H9 (cell line): ENCODE results near the gene DCBLD1. TPM values are rescaled to one million over a fixed set of nuclear protein-coding genes. Genes with fewer than 3 reads are reported as not detected.

ENCODE experiments used
- DNase-seq: peaks from one replicate; pipeline ENCODE4 v3.0.0-alpha.2; 2017
- H2AFZ ChIP-seq: one replicate; pipeline ENCODE4 v1.6.1; 2013; ENCODE audit warnings: mild to moderate bottlenecking, low read length, control low read depth, moderate library complexity
- H2AK5ac ChIP-seq: 2 replicates; pipeline ENCODE4 v1.6.1; 2013; ENCODE audit warnings: low read length, control low read depth, mixed read lengths; ENCODE audit not compliant: insufficient read length
- H2BK120ac ChIP-seq: one replicate; pipeline ENCODE4 v1.6.1; 2013; ENCODE audit warnings: low read depth, mild to moderate bottlenecking, low read length, control low read depth, inconsistent platforms; ENCODE audit not compliant: poor library complexity, severe bottlenecking
- H2BK12ac ChIP-seq: 2 replicates; pipeline ENCODE4 v1.6.1; 2013; ENCODE audit warnings: low read length, control low read depth, mixed read lengths, low read depth; ENCODE audit not compliant: insufficient read length
- H2BK15ac ChIP-seq: 2 replicates; pipeline ENCODE4 v1.6.1; 2013; ENCODE audit warnings: low read depth, low read length, control low read depth
- H2BK20ac ChIP-seq: one replicate; pipeline ENCODE4 v1.6.1; 2013; ENCODE audit warnings: low read depth, mild to moderate bottlenecking, low read length, control low read depth, inconsistent platforms; ENCODE audit not compliant: poor library complexity, severe bottlenecking
- H2BK5ac ChIP-seq: 2 replicates; pipeline ENCODE4 v1.6.1; 2013; ENCODE audit warnings: low read length, control low read depth, mixed read lengths; ENCODE audit not compliant: insufficient read length
- H3K14ac ChIP-seq: 2 replicates; pipeline ENCODE4 v1.6.1; 2013; ENCODE audit warnings: low read length, control low read depth; ENCODE audit not compliant: insufficient read depth
- H3K18ac ChIP-seq: 2 replicates; pipeline ENCODE4 v1.6.1; 2013; ENCODE audit warnings: low read depth, mild to moderate bottlenecking, mixed read lengths, low read length, control low read depth; ENCODE audit not compliant: insufficient read length
- H3K23ac ChIP-seq: 2 replicates; pipeline ENCODE4 v1.6.1; 2013; ENCODE audit warnings: low read length, control low read depth, mixed read lengths, low read depth; ENCODE audit not compliant: insufficient read length
- H3K23me2 ChIP-seq: 2 replicates; pipeline ENCODE4 v1.6.1; 2013; ENCODE audit warnings: low read depth, mild to moderate bottlenecking, mixed read lengths, low read length, control low read depth; ENCODE audit not compliant: insufficient read length, poor library complexity, severe bottlenecking
- H3K27ac ChIP-seq: 2 replicates; pipeline ENCODE4 v1.5.1; 2013; ENCODE audit warnings: low read length, control low read depth, mixed read lengths, low read depth; ENCODE audit not compliant: insufficient read length
- H3K27me3 ChIP-seq: 2 replicates; pipeline ENCODE4 v1.6.1; 2013; ENCODE audit warnings: low read length, control low read depth, inconsistent platforms; ENCODE audit not compliant: insufficient read depth
- H3K4ac ChIP-seq: 2 replicates; pipeline ENCODE4 v1.6.1; 2013; ENCODE audit warnings: low read depth, mild to moderate bottlenecking, control low read depth, inconsistent platforms, low read length, moderate library complexity
- H3K4me1 ChIP-seq: 2 replicates; pipeline ENCODE4 v1.6.1; 2013; ENCODE audit warnings: low read length, control low read depth, inconsistent platforms; ENCODE audit not compliant: insufficient read depth
- H3K4me2 ChIP-seq: 2 replicates; pipeline ENCODE4 v1.6.1; 2013; ENCODE audit warnings: low read length, control low read depth, mixed read lengths; ENCODE audit not compliant: insufficient read length, insufficient read depth
- H3K56ac ChIP-seq: 2 replicates; pipeline ENCODE4 v1.6.1; 2013; ENCODE audit warnings: low read depth, mild to moderate bottlenecking, mixed read lengths, low read length, control low read depth; ENCODE audit not compliant: insufficient read length
- H3K79me1 ChIP-seq: 2 replicates; pipeline ENCODE4 v1.6.1; 2013; ENCODE audit warnings: low read depth, mild to moderate bottlenecking, moderate library complexity, low read length, control low read depth, inconsistent platforms; ENCODE audit not compliant: insufficient read depth, poor library complexity, severe bottlenecking
- H3K79me2 ChIP-seq: 2 replicates; pipeline ENCODE4 v1.6.1; 2013; ENCODE audit warnings: low read length, control low read depth, inconsistent platforms; ENCODE audit not compliant: insufficient read depth
- H3K9ac ChIP-seq: 2 replicates; pipeline ENCODE4 v1.6.1; 2013; ENCODE audit warnings: low read length, control low read depth, mixed read lengths; ENCODE audit not compliant: insufficient read length; ENCODE audit errors: extremely low read depth
- H3K9me3 ChIP-seq: one replicate; pipeline ENCODE4 v1.6.1; 2013; ENCODE audit warnings: low read depth, low read length, inconsistent platforms; ENCODE audit not compliant: control insufficient read depth
- H3T11ph ChIP-seq: one replicate; pipeline ENCODE4 v1.6.1; 2013; ENCODE audit warnings: mild to moderate bottlenecking, low read length, control low read depth, inconsistent platforms
- H4K20me1 ChIP-seq: one replicate; pipeline ENCODE4 v1.6.1; 2013; ENCODE audit not compliant: control insufficient read depth, insufficient read length, insufficient read depth
- H4K5ac ChIP-seq: 2 replicates; pipeline ENCODE4 v1.6.1; 2013; ENCODE audit warnings: low read depth, mild to moderate bottlenecking, mixed read lengths, low read length, control low read depth; ENCODE audit not compliant: insufficient read length
- H4K8ac ChIP-seq: replicated peaks from 2 replicates; pipeline ENCODE4 v1.6.1; 2013; ENCODE audit warnings: low read length, control low read depth, mixed read lengths, low read depth; ENCODE audit not compliant: insufficient read length
- H4K91ac ChIP-seq: 2 replicates; pipeline ENCODE4 v1.6.1; 2013; ENCODE audit warnings: low read depth, mild to moderate bottlenecking, moderate library complexity, mixed read lengths, low read length, control low read depth; ENCODE audit not compliant: insufficient read length
- H3K27ac Mint-ChIP-seq, 3 experiments: 2 replicates in 2 of 3; 3 replicates in 1 of 3; pipeline ENCODE4 v1.8.0; 2020 to 2021; ENCODE audit warnings: mixed read lengths in 3 of 3, mild to moderate bottlenecking in 1 of 3, moderate library complexity in 1 of 3
- H3K27me3 Mint-ChIP-seq: 2 replicates; pipeline ENCODE4 v1.8.0; 2021; ENCODE audit warnings: low read depth, mild to moderate bottlenecking, moderate library complexity, mixed read lengths
- H3K36me3 Mint-ChIP-seq, 3 experiments: 2 replicates in 2 of 3; 3 replicates in 1 of 3; pipeline ENCODE4 v1.8.0; 2020 to 2021; ENCODE audit warnings: low read depth in 3 of 3, mixed read lengths in 3 of 3; ENCODE audit not compliant: insufficient read depth in 1 of 3
- H3K4me1 Mint-ChIP-seq, 2 experiments: 2 replicates each; pipeline ENCODE4 v1.8.0; 2020; ENCODE audit warnings: mixed read lengths in 2 of 2
- H3K4me3 Mint-ChIP-seq, 2 experiments: 2 replicates in 1 of 2; 3 replicates in 1 of 2; pipeline ENCODE4 v1.8.0; 2020 to 2021; ENCODE audit warnings: mild to moderate bottlenecking in 2 of 2, mixed read lengths in 2 of 2, moderate library complexity in 1 of 2
- H3K9me3 Mint-ChIP-seq, 2 experiments: 2 replicates in 1 of 2; 3 replicates in 1 of 2; pipeline ENCODE4 v1.8.0; 2020; ENCODE audit warnings: mild to moderate bottlenecking in 2 of 2, mixed read lengths in 2 of 2, moderate library complexity in 1 of 2
- WGBS: extraction: QIAGEN DNeasy Blood & Tissue Kit; methylation state at CpG from one replicate; pipeline ENCODE4 v1.1.7; 2013; ENCODE audit warnings: missing lambda C conversion rate, low lambda C conversion rate, mixed read lengths; ENCODE audit not compliant: insufficient read length; ENCODE audit errors: extremely low coverage; 5-methylcytosine and 5-hydroxymethylcytosine counted together
- total RNA-seq: library from RNA; stranded (reverse); gene quantifications from 2 replicates; pipeline ENCODE4 v1.2.1, GENCODE V29; 2021
- TF ChIP-seq, protein P1 (sequence below): fragments of 200-600 bp; sonication (generic); conservative IDR thresholded peaks from 3 replicates; pipeline ENCODE4 v1.8.0; 2021; ENCODE audit warnings: antibody characterized with exemption, mild to moderate bottlenecking

Gene DCBLD1
- total RNA-seq, 1 experiment from 2014 or later = 10.1 TPM

- no peaks in the 10 kb centered on the region for H3K23me2 ChIP-seq
- TF ChIP-seq, protein P1, sequence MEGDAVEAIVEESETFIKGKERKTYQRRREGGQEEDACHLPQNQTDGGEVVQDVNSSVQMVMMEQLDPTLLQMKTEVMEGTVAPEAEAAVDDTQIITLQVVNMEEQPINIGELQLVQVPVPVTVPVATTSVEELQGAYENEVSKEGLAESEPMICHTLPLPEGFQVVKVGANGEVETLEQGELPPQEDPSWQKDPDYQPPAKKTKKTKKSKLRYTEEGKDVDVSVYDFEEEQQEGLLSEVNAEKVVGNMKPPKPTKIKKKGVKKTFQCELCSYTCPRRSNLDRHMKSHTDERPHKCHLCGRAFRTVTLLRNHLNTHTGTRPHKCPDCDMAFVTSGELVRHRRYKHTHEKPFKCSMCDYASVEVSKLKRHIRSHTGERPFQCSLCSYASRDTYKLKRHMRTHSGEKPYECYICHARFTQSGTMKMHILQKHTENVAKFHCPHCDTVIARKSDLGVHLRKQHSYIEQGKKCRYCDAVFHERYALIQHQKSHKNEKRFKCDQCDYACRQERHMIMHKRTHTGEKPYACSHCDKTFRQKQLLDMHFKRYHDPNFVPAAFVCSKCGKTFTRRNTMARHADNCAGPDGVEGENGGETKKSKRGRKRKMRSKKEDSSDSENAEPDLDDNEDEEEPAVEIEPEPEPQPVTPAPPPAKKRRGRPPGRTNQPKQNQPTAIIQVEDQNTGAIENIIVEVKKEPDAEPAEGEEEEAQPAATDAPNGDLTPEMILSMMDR = no peak
- H3K4me3 Mint-ChIP-seq = no peak overlapping the region
- no peak for DNase-seq
- no peaks in the 10 kb centered on the region for H3K79me2 ChIP-seq
- H2AFZ ChIP-seq = no peak overlapping the region
- no peak overlapping the region for H3K27ac Mint-ChIP-seq
- no peak overlapping the region for H3K4ac ChIP-seq
- H3K9me3 ChIP-seq = no peaks in the 10 kb centered on the region
- no peak overlapping the region for H3T11ph ChIP-seq
- H4K8ac ChIP-seq = no peak overlapping the region
- no CpG with 5 or more reads among the region's 2 CpGs for WGBS
- no peaks in the 10 kb centered on the region for H3K27me3 ChIP-seq
- H4K5ac ChIP-seq = no peak overlapping the region
- no peak overlapping the region for H3K23ac ChIP-seq
- H3K4me2 ChIP-seq = no peak overlapping the region
- peaks cover 3 to 6% of the 10 kb centered on the region in 2 experiments; a peak in 3 of 5 replicates for H3K9me3 Mint-ChIP-seq
- H3K79me1 ChIP-seq = no peaks in the 10 kb centered on the region
- H3K18ac ChIP-seq = no peak overlapping the region
- H3K27me3 Mint-ChIP-seq = no peaks in the 10 kb centered on the region
- no peak overlapping the region for H2BK20ac ChIP-seq
- no peak overlapping the region for H2BK120ac ChIP-seq
- no peaks in the 10 kb centered on the region for H3K4me1 ChIP-seq
- H4K91ac ChIP-seq = no peak overlapping the region
- peaks cover 0 to 5% of the 10 kb centered on the region in 2 experiments; a peak in 1 of 4 replicates for H3K4me1 Mint-ChIP-seq
- no peak overlapping the region for H2BK5ac ChIP-seq
- H2AK5ac ChIP-seq = no peak overlapping the region
- H3K36me3 Mint-ChIP-seq = peaks cover 0 to 5% (median 2%) of the 10 kb centered on the region in 3 experiments; a peak in 4 of 7 replicates
- no peak overlapping the region for H3K56ac ChIP-seq
- no peak overlapping the region for H3K14ac ChIP-seq
- H3K27ac ChIP-seq = no peak overlapping the region
- no peak overlapping the region for H2BK15ac ChIP-seq
- H3K9ac ChIP-seq = no peak overlapping the region
- H2BK12ac ChIP-seq = no peak overlapping the region
- H4K20me1 ChIP-seq = no peaks in the 10 kb centered on the region
Observed at GRCh38 chr6:117440706-117441525, 41.6 kb upstream of the DCBLD1 start.
